Epidermal melanocyte (primary cell): Measurements from ENCODE around the gene PYCARD.
"Not testable (repeated sequence)": the region's sequence is repeated elsewhere in the genome, so short reads cannot be mapped to it uniquely, and the experiment has no call there.

ENCODE experiments used
- DNase-seq: peaks from one replicate; pipeline ENCODE4 v3.0.0; 2011; ENCODE audit warnings: low spot score; ENCODE audit not compliant: insufficient read length

Gene PYCARD

DNA sequence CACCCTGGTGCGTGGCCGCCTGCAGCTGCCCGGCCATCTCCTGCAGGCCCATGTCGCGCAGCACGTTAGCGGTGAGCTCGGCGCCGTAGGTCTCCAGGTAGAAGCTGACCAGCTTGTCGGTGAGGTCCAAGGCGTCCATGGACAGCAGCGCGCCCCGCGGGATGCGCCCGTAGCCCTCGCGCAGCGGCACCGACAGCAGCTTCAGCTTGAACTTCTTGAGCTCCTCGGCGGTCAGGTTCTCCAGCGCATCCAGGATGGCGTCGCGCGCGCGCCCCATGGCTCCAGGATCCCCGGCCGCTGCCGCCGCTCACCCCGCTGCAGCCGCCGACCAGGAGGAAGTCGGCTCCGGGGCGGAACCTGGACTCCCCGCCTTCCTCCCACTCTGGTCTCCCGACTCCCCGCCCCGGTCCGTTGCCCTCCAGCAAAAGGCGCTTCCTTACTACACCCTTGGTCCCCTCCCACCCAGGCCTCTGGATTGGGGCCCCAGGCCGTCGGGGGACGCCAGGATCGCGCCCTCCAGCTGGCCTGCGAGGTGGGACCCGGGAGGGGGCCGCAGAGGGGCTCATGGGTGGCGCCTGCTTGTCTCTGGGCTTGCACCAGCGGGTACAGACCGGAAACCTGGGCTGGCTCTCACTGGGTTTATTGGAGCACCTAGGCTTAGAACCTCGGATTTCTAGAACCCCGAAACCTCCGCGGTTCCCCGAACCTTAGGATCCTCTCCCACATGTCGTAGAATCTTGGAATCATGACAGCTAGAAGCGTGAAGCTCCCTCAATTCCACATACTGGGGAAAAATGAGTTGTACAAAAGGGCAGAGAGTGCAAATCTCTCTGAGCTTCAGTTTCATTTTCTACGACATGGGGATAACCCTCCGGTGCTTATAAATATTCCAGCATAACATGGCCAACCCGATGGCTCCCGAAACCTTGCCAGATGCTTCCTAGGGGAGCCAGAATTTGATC is at the start of gene PYCARD:
Gene PYCARD, minus strand, starts transcription at position 347 of the 962 bp plus-strand sequence. Its CDS starts 70 bp downstream, at position 277.
- DNase-seq: no peak

- no peak for DNase-seq
These were observed 48.9 kb upstream of the PYCARD start for GRCh38 chr16:31251435-31251834.

GRCh38 chr16:31250782-31251384 is 48.3 kb upstream of the PYCARD start:
- no peak for DNase-seq

DNA sequence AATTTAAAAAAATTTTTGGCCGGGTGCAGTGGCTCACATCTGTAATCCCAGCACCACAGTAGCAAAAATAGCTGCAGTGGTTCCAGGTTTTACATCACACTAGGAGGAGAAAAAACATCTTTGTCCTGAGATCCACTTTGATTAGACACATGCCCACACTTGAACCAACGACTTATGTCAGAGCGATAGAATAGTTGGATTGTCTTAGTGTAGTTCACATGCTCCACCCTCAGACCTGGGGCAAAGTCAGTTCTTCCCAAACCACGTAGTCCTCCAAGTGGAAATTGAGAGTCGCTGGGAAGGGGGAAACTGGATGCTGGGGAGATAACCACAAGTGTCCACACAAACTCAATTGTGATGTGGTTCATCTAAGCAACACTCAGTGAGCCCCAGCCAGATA is 45.8 kb upstream of the PYCARD start:
- DNase-seq: no peak

GRCh38 chr16:31246296-31246695 is 43.7 kb upstream of the PYCARD start:
- DNase-seq: no peak

DNA sequence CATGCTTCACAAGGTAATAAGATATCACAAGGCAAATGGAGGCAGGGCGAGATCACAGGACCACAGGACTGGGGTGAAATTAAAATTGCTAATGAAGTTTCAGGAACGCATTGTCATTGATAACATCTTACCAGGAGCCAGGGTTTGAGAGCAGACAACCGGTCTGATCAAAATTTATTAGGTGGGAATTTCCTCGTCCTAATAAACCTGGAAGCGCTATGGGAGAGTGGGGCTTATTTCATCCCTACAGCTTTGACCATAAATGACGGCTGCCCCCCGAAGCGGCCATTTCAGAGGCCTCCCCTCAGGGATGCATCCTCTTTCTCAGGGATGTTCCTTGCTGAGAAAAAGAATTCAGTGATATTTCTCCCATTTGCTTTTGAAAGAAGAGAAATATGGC is 43.0 kb upstream of the PYCARD start:
- DNase-seq: not testable (repeated sequence)

DNA sequence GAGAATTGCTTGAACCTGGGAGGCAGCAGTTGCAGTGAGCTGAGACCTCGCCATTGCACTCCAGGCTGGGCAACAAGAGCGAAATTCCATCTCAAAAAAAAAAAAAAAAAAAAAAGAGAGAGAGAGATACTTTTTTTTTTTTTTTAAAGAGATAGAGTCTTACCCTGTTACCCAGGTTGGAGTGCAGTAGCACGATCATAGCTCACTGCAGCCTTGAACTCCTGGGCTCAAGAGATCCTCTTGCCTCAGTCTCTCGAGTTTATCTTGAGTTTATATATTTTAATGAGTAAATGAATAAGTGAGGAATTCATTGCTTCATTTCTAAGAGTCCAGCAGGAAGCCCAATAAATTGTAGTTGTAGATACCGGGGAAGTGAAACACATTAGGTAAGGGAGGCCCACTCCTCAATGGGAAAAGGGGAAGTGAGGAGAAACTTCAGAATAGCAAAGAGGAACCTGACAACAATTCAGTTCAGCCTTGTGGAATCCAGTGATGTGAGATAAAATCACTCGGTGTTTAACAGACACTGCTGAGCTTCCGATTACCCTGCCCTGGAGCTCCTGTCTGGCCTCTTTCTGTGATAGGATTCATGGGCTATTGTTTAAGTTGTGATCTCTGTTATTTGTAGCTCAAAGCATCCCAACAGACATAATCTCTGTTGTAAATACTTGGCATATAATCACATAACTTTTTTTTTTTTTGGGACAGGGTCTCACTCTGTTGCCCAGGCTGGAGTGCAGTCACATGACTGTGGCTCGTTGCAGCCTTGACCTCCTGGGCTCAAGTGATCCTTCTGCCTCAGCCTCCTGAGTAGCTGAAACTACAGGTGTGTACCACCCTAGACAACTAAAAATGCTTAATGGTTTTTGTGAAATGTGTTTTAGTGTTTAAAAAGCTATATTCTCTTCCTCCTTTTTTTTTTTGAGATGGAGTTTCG is 41.4 kb upstream of the PYCARD start:
- no peak for DNase-seq

DNA sequence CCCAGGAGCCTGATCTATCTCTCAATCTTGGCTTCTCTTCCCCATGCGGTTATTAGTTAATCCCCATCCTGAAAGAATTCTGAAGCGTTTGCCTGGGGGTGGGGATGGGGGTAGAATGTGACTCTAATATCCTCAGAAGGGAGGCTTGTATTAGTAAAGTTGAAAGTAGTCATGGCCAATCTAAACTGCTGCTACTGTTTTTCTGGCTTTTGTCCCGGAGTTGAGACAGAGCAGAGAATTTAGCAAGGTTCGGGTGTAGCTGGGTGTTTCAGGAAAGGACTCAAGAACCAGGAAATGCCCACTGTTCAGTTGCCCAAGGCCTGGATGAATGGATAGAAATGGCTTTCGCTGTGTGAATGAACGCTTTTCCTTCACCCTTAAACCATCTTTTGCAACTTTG is 39.6 kb upstream of the PYCARD start:
- DNase-seq: no peak

- no peak for DNase-seq
These were observed 35.5 kb upstream of the PYCARD start for GRCh38 chr16:31238041-31238440.

DNA sequence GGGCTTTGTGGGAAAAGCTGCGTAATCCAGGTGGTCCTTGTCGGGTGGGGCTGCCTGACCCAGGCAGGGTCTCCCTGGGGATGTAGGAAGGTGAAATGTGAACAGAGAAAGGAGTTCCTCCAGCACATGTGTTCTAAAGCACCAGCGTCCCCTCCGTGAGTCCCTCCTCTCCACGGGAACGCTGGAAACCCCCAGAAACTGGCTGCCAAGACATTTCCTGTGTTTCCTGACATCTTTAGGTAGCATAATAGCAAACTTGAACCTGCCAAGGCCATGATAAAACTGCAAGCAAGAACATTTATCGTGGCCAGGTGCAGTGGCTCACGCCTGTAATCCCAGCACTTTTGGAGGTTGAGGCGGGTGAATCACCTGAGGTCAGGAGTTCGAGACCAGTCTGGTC is 26.9 kb upstream of the PYCARD start:
- no peak for DNase-seq

- DNase-seq: no peak
These were observed 25.6 kb upstream of the PYCARD start for GRCh38 chr16:31228206-31228605.

DNA sequence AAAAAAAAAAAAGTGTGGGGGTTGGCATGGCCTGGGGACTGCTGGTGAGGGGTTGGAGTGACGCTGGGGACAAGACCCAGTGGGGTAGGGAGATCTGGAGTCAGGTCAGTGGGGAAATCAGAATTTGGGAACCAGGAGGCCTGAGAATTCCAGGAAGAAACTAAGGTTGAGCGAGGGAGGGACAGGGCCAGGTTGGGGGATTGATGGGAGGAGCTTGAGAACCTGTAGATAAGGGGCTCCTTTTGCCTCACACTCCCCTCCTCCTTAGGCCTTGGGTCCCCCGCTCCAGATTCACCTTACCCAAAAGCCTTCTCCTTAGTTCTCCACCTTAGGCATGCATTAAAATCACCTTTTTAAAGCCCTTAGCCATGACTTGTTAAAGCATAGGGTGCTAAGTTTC is 22.6 kb upstream of the PYCARD start:
- no peak for DNase-seq

GRCh38 chr16:31224092-31224955 is 21.8 kb upstream of the PYCARD start:
- DNase-seq: no peak

DNA sequence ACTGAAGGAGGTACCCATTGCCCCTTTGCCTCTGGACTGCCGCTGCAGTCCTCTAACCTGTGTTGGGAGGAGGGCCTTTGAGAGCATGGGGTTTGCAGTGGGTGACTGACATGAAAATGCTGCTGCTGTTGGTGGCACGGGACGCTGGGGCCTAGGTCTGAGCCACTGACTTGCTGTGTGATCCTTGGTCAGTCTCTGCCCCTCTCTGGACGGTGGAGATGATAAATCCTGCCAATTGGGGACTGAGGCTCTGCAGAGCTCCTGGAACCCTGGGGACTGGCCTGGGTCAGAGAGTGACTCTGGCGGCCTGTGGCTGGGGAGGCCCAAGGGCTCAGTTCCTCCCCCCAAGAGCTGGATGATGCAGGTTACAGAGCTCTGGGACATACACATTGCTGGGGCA is 20.5 kb upstream of the PYCARD start:
- no peak for DNase-seq

GRCh38 chr16:31221357-31222160 is 19.0 kb upstream of the PYCARD start:
- no peak for DNase-seq

- DNase-seq: no peak
These were observed 16.7 kb upstream of the PYCARD start for GRCh38 chr16:31219154-31219741.

GRCh38 chr16:31217136-31217530 is 14.6 kb upstream of the PYCARD start:
- DNase-seq: no peak

- DNase-seq: no peak
These were observed 14.0 kb upstream of the PYCARD start, which contains the start of gene PYDC1 for GRCh38 chr16:31216422-31217135. PYDC1 (minus strand) TSS chr16:31217135; CDS start chr16:31217028, 107 bp downstream.
